Measurements from ENCODE around the gene HGFAC.
"Not testable (repeated sequence)": the region's sequence is repeated elsewhere in the genome, so short reads cannot be mapped to it uniquely, and the experiment has no call there.

The HGFAC gene

DNA sequence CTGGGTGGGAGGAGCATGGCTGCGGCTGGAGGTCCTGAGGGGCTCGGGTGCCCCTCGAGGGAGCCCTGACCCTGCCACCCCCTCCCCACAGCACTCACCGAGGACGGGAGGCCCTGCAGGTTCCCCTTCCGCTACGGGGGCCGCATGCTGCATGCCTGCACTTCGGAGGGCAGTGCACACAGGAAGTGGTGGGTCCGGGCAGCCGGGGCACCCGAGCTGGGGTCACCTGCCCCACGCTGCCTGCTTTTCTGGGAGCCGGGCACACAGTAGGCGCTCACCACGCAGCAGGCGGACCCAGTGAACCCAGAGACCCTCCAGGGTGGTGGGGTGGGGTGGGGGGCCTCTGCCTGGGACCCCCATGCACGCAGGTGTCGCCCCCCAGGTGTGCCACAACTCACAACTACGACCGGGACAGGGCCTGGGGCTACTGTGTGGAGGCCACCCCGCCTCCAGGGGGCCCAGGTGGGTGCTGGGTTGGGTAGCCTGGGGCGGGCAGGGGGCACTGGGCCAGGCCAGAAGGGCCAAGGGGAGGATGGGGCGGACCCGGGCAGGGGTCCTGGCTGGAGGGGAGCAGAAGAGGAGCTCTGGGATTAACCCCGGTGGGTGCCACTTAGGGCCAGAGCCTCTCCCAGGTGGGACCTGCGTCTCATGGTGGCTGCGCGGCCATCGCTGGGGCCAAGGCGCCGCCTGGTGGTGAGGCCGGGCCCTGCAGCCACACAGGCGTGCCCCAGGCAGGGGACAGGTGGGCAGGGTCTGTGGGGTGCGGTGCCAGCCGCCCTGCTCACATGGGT lies 1.4 kb downstream of the HGFAC start:
- DNase-seq (ENCODE audit: low spot score), result peak; percentile 95

DNA sequence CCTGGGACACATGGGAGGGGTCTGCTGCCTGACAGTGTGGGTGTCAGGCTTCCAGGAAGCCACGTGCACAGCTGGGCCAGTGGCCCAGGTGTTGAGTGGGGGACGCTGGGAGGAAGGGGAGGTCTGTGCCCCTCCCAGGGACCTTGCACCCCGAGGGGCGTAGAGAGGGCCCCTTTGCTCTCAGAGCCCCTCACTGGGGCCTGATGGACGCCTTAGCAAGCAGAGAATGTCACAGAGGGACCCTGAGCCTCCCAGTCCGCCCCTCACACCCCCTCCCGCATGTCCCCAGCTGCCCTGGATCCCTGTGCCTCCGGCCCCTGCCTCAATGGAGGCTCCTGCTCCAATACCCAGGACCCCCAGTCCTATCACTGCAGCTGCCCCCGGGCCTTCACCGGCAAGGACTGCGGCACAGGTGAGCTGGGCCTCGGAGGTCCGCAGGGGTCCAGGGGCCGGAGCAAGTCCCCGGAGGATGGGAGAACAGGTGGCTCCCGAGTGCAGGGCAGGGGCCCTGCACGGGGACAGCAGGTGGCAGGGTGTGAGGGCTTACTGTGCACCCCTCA lies 2.1 kb downstream of the HGFAC start:
- DNase-seq (ENCODE audit: low spot score), result no peak

DNA sequence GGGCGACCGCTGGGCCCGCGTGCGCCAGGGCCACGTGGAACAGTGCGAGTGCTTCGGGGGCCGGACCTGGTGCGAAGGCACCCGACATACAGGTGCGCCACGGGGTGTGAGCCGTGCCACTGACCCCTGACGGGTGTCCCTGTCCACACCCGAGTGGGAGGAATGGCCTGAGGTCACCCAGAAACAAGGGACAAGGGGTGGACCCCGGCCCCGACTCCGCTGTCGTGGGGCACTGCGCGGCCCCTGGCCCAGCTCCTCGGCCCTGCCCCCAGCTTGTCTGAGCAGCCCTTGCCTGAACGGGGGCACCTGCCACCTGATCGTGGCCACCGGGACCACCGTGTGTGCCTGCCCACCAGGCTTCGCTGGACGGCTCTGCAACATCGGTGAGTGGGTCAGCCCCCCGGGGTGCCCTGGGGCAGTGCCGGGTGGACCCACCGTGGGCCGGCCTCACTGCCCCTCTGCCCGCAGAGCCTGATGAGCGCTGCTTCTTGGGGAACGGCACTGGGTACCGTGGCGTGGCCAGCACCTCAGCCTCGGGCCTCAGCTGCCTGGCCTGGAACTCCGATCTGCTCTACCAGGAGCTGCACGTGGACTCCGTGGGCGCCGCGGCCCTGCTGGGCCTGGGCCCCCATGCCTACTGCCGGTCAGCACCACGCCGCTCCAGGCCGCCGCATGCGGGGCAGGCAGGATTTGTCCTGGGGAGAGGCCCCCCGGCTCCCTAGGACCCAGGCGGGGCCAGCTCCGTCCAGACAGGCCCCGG lies 2.8 kb downstream of the HGFAC start:
- DNase-seq (ENCODE audit: low spot score), result no peak

DNA sequence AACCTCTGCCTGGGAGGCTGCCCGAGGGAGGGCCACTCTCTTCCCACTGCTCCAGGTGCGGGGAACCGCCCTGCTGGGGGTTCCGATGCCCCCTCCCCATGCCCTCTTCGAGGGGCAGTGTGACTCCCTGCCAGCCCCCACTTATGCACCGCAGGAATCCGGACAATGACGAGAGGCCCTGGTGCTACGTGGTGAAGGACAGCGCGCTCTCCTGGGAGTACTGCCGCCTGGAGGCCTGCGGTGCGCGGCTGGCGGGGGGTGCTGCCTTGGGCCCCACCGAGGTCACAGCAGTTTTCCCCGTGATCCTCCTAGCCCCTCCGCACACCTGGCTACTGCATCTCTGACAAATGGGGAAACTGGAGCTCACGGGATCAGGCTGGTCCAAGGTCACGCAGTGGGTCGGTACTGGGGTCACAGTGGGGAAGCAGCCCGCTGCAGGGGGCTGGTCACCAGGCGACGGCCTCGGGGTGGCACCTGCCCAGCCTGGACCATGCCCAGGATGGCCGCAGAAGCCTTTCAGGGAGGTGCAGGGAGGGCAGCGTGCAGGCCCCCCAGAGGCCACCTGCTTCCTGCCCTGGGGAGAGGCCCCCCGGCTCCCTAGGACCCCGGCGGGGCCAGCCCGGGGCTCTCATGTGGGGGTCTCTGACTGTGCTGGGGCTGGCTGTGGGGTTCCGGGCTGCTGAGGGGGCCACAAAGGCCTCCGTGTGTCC lies 3.5 kb downstream of the HGFAC start:
- DNase-seq (ENCODE audit: low spot score), result no peak

DNA sequence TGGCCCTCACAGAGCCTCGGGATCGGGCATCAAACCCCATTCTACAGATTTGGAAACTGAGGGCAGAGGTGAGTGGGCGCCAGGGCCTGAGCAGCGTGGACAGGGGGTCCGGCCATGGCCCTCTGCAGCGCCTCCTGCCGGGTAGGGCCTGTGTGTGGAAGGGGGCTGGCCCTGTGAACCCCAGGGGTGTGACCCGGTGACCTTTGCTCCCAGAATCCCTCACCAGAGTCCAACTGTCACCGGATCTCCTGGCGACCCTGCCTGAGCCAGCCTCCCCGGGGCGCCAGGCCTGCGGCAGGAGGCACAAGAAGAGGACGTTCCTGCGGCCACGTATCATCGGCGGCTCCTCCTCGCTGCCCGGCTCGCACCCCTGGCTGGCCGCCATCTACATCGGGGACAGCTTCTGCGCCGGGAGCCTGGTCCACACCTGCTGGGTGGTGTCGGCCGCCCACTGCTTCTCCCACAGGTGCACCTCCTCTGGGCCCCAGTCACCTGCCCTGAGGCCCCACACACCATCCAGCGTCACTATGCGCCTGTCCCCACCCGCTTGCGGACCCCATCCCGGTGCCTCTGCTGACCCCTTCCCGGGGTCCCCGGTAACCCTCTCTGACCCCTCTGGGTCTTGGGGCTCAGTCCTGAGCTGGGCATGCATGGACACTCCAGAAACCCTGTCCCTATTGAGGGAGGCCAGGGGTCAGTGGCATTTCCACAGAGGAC lies 4.2 kb downstream of the HGFAC start:
- DNase-seq (ENCODE audit: low spot score), result no peak

DNA sequence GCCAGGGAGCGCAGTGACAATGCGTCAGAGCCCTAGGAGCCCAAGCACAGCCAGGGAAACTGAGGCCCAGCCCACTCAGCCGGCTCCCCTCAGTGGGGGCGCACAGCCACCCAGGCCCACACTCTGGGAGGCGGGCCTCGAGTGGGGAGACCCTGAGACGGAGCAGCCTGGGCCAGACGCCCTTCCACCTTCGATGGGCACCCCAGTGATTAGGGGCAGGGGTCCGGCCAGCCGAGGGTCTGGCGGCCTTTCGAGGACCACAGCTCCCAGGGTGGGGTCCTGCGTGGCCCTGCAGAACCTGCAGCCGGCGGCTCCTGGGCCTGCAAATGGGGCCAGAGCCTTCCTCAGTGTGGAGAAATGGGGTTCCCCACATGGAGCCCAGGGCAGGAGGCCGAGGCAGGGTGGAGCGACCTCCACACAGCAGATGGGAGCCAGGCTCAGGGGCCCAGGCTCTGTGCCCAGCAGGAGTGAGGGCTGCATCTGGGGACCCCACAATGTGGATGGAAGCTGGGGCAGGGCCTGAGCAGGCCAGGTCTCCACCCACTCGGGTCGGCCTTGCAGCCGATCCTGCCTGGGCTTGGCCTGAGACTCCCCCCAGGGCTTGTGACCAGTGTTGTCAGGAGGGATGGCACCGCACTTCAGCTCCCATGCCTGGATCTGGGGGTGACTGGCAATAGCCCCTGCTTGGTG lies 5.0 kb downstream of the HGFAC start:
- no peak for DNase-seq (ENCODE audit: low spot score)

DNA sequence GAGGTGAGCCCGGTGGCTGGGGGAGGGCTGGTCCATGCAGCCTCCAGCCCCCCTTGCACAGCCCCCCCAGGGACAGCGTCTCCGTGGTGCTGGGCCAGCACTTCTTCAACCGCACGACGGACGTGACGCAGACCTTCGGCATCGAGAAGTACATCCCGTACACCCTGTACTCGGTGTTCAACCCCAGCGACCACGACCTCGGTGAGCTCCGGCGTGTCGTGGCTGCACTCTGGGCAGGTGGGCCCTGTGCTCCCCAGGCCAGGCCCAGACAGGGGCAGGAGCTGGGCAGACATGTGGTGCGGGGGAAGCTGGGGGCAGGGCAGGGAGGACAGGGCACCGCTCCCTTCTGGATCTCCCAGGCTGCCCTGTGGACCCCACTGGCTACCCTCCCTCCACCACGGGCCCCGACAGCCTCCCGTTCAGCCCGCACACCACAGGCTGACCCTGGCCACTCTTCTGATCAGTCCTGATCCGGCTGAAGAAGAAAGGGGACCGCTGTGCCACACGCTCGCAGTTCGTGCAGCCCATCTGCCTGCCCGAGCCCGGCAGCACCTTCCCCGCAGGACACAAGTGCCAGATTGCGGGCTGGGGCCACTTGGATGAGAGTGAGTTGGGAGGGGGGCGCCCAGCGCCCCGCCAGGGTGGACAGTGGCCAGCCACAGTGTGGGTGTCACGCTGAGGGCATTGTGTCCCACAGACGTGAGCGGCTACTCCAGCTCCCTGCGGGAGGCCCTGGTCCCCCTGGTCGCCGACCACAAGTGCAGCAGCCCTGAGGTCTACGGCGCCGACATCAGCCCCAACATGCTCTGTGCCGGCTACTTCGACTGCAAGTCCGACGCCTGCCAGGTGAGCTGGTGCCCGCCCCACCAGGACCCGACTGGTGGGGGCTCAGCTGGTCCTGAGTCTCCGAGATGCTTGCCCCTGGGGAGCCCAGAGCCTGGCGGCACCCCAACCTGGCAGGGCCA lies 5.9 kb downstream of the HGFAC start:
- DNase-seq (ENCODE audit: low spot score), result no peak

DNA sequence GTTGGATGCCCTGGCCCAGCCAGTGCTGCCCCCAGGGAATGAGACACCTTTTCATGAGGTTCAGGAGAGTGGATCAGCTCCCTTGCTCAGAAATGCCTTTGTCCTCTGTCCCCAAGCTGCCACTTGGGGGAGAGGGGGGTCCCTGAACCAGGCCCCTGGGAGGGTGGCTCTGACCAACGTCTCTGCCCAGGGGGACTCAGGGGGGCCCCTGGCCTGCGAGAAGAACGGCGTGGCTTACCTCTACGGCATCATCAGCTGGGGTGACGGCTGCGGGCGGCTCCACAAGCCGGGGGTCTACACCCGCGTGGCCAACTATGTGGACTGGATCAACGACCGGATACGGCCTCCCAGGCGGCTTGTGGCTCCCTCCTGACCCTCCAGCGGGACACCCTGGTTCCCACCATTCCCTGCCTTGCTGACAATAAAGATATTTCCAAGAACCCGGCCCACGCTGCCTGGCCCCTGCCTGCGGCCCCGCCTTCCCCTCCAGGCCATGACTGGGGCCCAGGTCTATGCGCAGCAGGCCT lies 7.3 kb downstream of the HGFAC start:
- DNase-seq (ENCODE audit: low spot score), result no peak

DNA sequence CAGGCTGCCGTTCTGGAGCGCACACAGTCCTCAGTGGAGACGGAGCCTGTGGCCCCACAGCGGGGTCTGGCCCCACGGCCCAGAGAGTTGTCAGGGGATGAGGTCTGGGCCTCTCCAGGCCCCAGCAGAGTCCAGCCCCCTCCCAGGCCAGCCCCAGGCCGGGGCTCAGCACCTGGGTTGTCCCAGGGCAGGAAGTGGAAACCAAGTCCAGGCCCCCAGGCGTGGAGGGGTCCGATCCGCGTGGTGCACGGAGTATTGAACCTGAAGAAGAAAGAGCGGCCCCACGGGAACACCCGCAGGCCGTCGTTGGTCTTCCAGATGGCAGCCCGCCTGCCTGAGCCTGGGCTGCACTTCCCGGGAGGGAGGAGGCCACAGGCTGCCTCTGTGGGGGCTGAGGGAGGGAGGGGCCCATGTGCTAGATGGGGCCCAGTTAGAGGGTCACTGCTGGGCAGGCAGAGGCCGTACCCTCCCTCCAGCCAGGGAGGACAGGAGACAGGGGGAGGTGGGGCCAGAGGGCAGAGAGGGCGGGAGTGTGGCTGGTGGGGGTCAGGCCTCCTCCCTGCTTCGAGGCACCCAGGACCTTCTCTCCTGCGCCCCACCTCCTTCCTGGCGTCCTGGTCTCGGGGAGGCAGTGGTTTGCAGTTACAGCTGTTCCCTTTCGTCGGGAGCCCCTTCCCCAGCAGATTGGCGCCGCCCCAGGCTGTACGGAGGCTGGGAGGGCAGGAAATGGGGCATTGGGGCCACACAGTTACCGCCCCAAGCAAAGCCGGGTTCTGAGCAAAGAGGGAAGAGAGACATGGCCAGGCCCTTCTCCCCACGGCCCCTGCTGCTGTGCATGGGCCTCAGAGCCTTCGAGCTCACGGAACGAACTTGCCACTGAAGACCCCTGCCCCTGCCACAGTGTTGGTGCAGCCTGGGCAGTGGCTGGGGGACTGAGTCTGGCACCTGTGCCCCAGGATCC lies 8.1 kb downstream of the HGFAC start:
- no peak for DNase-seq (ENCODE audit: low spot score)

DNA sequence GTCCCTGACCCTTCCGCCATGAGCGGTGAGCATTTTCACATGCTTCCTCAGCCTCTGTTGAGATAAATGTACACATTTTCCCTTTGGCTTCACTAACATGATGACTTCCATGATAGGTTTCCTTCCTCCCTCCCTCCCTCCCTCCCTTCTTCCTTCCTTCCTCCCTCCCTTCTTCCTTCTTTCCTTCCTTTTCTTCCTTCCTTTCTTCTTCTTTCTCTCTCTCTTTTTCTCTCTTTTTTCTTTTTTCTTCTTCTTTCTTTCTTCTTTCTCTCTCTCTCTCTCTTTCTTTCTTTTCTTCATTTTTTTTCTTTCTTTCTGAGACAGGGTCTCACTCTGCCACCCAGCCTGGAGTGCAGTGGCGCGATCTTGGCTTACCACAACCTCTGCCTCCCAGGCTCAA lies 8.9 kb downstream of the HGFAC start:
- no peak for DNase-seq (ENCODE audit: low spot score)

DNA sequence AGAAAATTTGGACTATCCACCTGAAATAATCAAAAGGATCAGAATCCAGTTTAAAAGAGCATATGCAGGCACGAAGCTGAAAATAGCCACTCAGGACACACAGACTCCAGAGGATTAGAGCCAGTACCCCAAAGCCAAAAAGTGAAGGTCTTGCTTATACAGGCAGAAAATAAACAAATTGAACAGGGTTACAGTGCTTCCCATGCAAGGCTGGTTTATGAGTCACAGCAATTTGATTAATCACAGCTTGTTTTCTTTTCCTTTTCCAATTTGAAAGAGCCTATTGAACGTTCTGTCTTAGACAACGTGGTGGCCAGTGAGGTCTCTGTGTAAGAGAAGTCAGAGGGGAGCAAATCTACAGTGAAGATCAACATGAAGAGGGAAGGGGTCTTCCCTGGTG lies 10.2 kb downstream of the HGFAC start:
- DNase-seq (ENCODE audit: low spot score), result no peak

DNA sequence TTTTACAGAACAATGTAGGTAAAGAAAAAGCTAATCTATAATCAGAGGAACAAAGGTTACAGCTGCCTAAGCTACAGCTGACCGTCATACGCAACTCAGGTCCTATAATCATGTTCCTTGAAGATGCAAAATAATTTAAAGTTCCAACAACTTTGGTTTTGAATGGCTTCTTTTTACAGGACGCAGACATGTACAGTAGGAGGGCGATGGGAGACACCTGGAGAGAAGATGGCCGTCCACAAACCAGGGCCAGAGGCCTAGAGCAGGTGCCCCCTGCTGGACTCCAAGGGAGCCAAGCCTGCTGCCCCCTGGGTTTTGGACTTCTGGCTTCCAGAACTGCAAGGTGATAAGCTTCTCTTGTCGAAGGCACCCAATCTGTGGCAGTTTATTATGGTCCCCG lies 10.6 kb downstream of the HGFAC start:
- DNase-seq (ENCODE audit: low spot score), result no peak

DNA sequence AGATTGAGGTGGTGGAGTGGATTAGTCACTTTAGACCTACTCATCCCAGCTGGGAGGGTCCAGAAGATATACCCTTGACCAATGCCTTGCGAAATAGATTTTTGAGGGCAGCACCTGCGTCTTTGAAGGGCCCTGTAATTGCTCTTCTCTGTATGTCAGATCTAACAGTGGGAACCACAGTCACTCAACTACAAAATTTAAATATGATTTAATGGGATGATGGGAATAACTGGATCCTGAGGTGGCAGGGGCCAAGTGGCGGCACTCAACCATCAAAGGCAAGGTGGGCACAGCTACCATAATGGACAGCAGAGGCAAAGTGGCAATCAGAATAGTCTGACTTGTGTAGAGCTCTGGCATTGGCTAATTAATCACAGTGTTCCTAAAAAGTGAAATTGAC lies 13.8 kb downstream of the HGFAC start:
- not testable (repeated sequence) for DNase-seq (ENCODE audit: low spot score)

DNA sequence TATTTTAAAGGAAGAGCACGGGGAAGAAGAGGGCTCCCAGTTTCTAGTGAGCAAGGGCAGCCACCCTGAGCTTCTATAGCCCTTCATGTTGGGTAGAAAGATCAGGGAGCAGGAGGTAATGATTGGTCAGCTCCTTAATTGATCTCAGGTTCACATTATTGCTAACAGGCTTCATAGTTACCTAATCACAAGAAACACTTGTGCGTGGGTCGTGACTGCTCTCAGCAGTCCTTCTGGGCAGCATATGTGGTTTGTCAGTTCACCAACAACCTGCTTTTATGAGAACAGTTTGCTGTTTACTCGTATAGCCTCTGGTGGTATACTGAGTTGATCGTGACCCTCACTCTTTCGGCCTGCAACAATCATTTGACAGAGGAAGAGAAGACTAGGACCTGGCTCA lies 16.6 kb downstream of the HGFAC start:
- no peak for DNase-seq (ENCODE audit: low spot score)

DNA sequence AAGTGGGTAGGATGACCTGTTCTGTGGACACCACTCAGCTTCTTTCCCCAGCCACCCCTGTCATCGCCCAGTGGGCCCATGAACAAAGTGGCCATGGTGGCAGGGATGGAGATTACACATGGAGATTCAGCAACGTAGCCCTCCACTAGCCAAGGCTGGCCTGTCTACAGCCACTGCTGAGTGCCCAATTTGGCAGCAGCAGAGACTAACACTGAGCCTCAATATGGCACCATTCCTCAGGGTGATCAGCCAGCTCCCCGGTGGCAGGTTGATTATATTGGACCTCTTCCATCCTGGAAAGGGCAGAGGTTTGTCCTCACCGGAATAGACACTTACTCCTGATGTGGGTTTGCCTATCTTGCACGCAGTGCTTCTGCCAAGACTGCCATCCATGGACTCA lies 17.4 kb downstream of the HGFAC start:
- DNase-seq (ENCODE audit: low spot score), result not testable (repeated sequence)

DNA sequence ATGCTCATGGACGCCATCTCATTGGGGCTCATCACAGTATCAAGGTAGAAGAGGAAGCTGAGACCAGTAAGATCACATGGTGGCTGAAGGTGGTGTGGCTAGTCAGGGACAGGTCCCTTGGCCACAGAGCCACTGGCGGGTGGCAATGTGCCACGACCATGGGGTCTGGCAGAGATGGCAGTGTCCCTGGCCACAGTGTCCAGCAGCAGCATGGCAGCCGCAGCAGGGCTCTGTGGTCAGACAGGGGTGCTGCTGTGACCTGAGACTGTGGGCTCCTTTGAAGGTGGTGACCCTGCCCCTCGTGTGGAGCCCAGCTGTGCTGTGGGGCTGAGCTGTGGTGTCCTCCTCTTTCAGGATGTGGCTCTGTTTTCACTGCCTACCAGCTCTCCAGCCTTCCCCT lies 19.2 kb downstream of the HGFAC start:
- DNase-seq (ENCODE audit: low spot score), result no peak

DNA sequence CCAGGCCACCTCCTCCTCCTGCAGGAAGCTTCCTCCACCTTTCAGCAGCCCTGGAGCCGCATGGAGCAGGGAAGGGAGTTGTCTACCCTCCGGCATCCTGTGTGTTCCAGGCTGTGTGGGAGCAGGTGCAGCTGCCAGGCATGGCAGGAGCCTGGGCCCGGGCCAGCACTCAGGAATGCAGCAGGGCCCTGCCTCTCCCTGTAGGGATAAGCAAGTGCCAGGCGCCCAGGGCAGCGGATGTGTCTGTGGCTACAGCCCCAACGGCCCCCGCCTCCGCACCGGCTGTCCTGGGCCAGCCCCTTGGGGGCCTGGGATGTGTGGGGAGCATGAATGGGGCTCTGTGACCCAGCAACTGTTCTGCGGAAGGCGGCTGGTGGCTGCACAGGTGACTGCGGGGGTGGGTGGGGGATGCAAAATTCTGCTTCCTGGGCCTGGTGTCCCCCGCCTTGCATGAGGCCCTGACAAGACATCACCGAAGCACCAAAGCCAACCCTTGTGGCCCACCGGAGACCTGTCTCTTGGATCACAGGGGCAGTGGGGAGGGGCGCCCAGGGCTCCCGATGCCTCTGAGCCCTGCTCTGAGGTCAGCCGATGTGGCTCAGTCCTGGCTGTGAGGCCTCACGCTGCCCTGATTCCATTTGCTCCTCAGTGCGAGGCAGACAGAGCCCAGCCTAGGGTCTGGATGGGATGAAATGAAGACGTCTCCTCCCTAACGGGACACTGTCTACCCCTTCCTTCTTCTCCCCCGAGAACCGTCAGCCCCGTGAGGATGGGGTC lies 19.9 kb downstream of the HGFAC start:
- DNase-seq (ENCODE audit: low spot score), result no peak

DNA sequence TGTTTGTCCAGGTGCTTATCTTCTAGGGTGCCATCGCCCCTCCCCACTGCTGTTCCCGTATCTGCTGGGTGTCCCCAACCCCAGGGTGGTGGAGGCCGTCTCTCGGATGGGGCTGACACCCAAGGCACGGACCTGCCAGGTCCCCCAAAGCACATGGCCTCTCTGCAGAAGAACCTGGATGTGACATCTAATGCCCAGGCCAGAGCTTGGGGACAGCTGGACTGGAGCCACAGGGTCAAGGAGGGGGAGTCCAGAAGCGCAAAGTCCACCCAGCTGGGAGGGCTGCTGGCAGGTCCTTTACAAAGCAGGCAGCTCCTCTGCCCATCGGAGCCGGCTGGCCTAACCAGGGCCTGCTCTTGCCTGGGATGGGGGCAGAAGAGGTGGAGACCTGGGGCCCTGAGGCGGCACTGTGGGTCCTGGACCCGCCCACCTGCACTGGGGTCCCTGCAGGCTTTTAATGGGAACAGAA lies 20.6 kb downstream of the HGFAC start:
- no peak for DNase-seq (ENCODE audit: low spot score)
